ENCODE results near the gene ACAA1.

DNA sequence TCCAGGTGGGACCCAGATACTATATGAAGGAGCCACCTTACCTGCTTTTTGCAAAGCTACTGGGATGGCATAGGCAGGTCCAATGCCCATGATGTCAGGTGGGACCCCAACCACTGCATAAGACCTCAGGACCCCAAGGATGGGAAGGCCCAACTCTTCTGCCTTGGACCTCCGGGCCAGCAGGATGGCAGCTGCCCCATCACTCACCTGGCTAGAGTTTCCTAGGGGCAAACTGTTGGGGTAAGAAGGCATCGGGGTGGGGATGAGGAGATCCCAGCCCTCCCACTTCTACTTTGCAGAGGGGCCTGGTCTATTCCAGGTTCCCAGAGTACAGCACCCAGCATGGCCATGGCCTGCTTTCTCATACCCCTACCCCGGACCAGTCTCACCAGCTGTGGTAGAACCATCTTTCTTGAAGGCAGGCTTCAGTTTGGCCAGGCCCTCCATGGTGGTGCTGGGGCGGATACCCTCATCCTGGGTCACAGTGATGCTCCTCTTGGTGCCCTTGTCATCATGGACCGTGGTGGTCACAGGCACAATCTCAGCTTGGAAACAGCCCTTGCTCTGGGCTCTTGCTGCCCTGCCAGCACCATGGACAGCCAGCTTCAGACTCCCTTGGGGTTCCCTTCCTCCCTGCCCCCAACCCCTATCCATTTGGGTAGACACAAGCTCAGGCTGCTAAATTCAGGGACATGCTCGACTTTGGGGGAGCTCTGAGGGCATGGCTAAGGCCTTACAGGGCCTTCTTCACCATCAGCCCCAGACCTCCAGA lies 10.6 kb downstream of the ACAA1 start:
- TF ChIP-seq, protein P1, sequence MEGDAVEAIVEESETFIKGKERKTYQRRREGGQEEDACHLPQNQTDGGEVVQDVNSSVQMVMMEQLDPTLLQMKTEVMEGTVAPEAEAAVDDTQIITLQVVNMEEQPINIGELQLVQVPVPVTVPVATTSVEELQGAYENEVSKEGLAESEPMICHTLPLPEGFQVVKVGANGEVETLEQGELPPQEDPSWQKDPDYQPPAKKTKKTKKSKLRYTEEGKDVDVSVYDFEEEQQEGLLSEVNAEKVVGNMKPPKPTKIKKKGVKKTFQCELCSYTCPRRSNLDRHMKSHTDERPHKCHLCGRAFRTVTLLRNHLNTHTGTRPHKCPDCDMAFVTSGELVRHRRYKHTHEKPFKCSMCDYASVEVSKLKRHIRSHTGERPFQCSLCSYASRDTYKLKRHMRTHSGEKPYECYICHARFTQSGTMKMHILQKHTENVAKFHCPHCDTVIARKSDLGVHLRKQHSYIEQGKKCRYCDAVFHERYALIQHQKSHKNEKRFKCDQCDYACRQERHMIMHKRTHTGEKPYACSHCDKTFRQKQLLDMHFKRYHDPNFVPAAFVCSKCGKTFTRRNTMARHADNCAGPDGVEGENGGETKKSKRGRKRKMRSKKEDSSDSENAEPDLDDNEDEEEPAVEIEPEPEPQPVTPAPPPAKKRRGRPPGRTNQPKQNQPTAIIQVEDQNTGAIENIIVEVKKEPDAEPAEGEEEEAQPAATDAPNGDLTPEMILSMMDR (IDR thresholded peaks at IDR 0.05) = no peak
- no peak for TF ChIP-seq POLR2A (IDR thresholded peaks at IDR 0.05)

All from right lobe of liver (tissue), 4 donors.